ENCODE measurements around the gene TSPAN4. TPM values are rescaled to one million over a fixed set of nuclear protein-coding genes. Genes with fewer than 3 reads are reported as not detected.

Gene TSPAN4
- total RNA-seq, 1 experiment from 2014 or later, result 95.2 TPM

- no peak for DNase-seq (ENCODE audit: low read depth)
These were observed 7.5 kb downstream of the TSPAN4 start for GRCh38 chr11:849951-850774.

GRCh38 chr11:850775-851763 is 8.4 kb downstream of the TSPAN4 start:
- no peak for DNase-seq (ENCODE audit: low read depth)

GRCh38 chr11:852762-853161 is 10.1 kb downstream of the TSPAN4 start:
- no peak for DNase-seq (ENCODE audit: low read depth)

GRCh38 chr11:853682-854448 is 11.2 kb downstream of the TSPAN4 start:
- no peak for DNase-seq (ENCODE audit: low read depth)

GRCh38 chr11:854601-855329 is 12.1 kb downstream of the TSPAN4 start:
- no peak for DNase-seq (ENCODE audit: low read depth)

GRCh38 chr11:855330-855674 is 12.7 kb downstream of the TSPAN4 start:
- DNase-seq (ENCODE audit: low read depth), result no peak

- no peak for DNase-seq (ENCODE audit: low read depth)
These were observed 13.1 kb downstream of the TSPAN4 start for GRCh38 chr11:855796-856195.

GRCh38 chr11:856397-856796 is 13.7 kb downstream of the TSPAN4 start:
- DNase-seq (ENCODE audit: low read depth), result no peak

- no peak for DNase-seq (ENCODE audit: low read depth)
These were observed 15.6 kb downstream of the TSPAN4 start for GRCh38 chr11:858053-858761.

GRCh38 chr11:858762-859339 is 16.2 kb downstream of the TSPAN4 start:
- DNase-seq (ENCODE audit: low read depth), result no peak

- DNase-seq (ENCODE audit: low read depth), result peak; percentile 39
These were observed 16.9 kb downstream of the TSPAN4 start for GRCh38 chr11:859394-860131.

GRCh38 chr11:860234-861104 is 17.8 kb downstream of the TSPAN4 start:
- no peak for DNase-seq (ENCODE audit: low read depth)

- no peak for DNase-seq (ENCODE audit: low read depth)
These were observed 18.4 kb downstream of the TSPAN4 start for GRCh38 chr11:861105-861479.

- DNase-seq (ENCODE audit: low read depth), result no peak
These were observed 19.5 kb downstream of the TSPAN4 start for GRCh38 chr11:862081-862661.

GRCh38 chr11:862696-863022 is 20.0 kb downstream of the TSPAN4 start:
- DNase-seq (ENCODE audit: low read depth), result no peak

- no peak for DNase-seq (ENCODE audit: low read depth)
These were observed 20.6 kb downstream of the TSPAN4 start for GRCh38 chr11:863023-863909.
